ENCODE data around the gene CD300LF.
A peak's percentile ranks its signal among the peaks of the same experiment; 100 is the strongest.

CD300LF gene

GRCh38 chr17:74647871-74648672 is 64.7 kb downstream of the CD300LF start:
- TF ChIP-seq CTCF (IDR thresholded peaks at IDR 0.05; ENCODE audit: low read depth, low read length, missing control alignments) = no peak
- no peak for DNase-seq (ENCODE audit: low read depth)

GRCh38 chr17:74646231-74646630 is 66.5 kb downstream of the CD300LF start:
- H3K4me3 ChIP-seq (ENCODE audit: low read depth, low read length) = no peak overlapping the region
- DNase-seq (ENCODE audit: low read depth) = no peak
- TF ChIP-seq CTCF (IDR thresholded peaks at IDR 0.05; ENCODE audit: low read depth, low read length, missing control alignments) = peak; percentile 64

More at GRCh38 chr17:74647871-74648672, 64.7 kb downstream of the CD300LF start:
- H3K4me3 ChIP-seq (ENCODE audit: low read depth, low read length) = no peak overlapping the region

GRCh38 chr17:74645010-74645409 is 67.7 kb downstream of the CD300LF start:
- DNase-seq (ENCODE audit: low read depth) = no peak
- H3K4me3 ChIP-seq (ENCODE audit: low read depth, low read length) = no peak overlapping the region
- TF ChIP-seq CTCF (IDR thresholded peaks at IDR 0.05; ENCODE audit: low read depth, low read length, missing control alignments) = no peak

- no peak for TF ChIP-seq CTCF (IDR thresholded peaks at IDR 0.05; ENCODE audit: low read depth, low read length, missing control alignments)
- no peak overlapping the region for H3K4me3 ChIP-seq (ENCODE audit: low read depth, low read length)
- DNase-seq (ENCODE audit: low read depth) = no peak
Measured at GRCh38 chr17:74644419-74644818, 68.3 kb downstream of the CD300LF start.
